CD14-positive monocyte (primary cell): ENCODE data around the gene USP48. TPM values are rescaled to one million over a fixed set of nuclear protein-coding genes. Genes with fewer than 3 reads are reported as not detected.

Experiments used
- DNase-seq, 3 donors: peaks; one replicate each; pipeline ENCODE4 v3.0.0-alpha.2; 2011 to 2022
- H2AFZ ChIP-seq: 2 replicates; pipeline ENCODE4 v1.6.0; 2012; ENCODE audit warnings: mild to moderate bottlenecking, low read depth, low read length, inconsistent platforms; ENCODE audit not compliant: insufficient read depth, poor library complexity, severe bottlenecking
- H3K27ac ChIP-seq, 2 donors: 1 replicate in 1 of 2; 2 replicates in 1 of 2; pipeline ENCODE4 v1.5.1; 2012 to 2013; ENCODE audit warnings: low read length in 2 of 2, control low read depth in 1 of 2, inconsistent platforms in 1 of 2, low read depth in 1 of 2, mild to moderate bottlenecking in 1 of 2
- H3K27me3 ChIP-seq, 2 donors: one replicate each; pipeline versions ENCODE4 v1.6.0 to v1.6.1; 2011 to 2013; ENCODE audit warnings: low read length in 2 of 2; ENCODE audit not compliant: control insufficient read depth in 2 of 2, insufficient read depth in 2 of 2
- H3K36me3 ChIP-seq, 2 donors: replicated peaks in 1 of 2; 1 replicate in 1 of 2; 2 replicates in 1 of 2; pipeline versions ENCODE4 v1.5.1 to v1.6.1; 2012 to 2013; ENCODE audit warnings: low read length in 2 of 2, control low read depth in 1 of 2, inconsistent platforms in 1 of 2, mild to moderate bottlenecking in 1 of 2; ENCODE audit not compliant: insufficient read depth in 2 of 2, control insufficient read depth in 1 of 2
- H3K4me1 ChIP-seq, 2 donors: 1 replicate in 1 of 2; 2 replicates in 1 of 2; pipeline versions ENCODE4 v1.5.1 to v1.6.1; 2012 to 2013; ENCODE audit warnings: low read length in 2 of 2, control low read depth in 1 of 2, inconsistent platforms in 1 of 2, mild to moderate bottlenecking in 1 of 2, moderate library complexity in 1 of 2; ENCODE audit not compliant: insufficient read depth in 2 of 2, control insufficient read depth in 1 of 2
- H3K4me2 ChIP-seq: replicated peaks from 2 replicates; pipeline ENCODE3; 2012; ENCODE audit warnings: low read length, moderate library complexity, mild to moderate bottlenecking; ENCODE audit not compliant: poor library complexity, severe bottlenecking; ENCODE audit errors: extremely low read depth
- H3K4me3 ChIP-seq, 3 experiments: fragments of 200-600 bp in 1 of 3; sonication (generic) in 1 of 3; replicated peaks in 1 of 3; 1 replicate in 2 of 3; 2 replicates in 1 of 3; pipeline ENCODE4 v1.5.1; 2011 to 2013; ENCODE audit warnings: low read length in 3 of 3, mild to moderate bottlenecking in 3 of 3, control low read depth in 2 of 3, low read depth in 2 of 3, inconsistent platforms in 1 of 3, moderate library complexity in 1 of 3
- H3K79me2 ChIP-seq: 2 replicates; pipeline ENCODE4 v1.6.0; 2012; ENCODE audit warnings: mild to moderate bottlenecking, control low read depth, inconsistent platforms, low read length, moderate library complexity; ENCODE audit not compliant: insufficient read depth
- H3K9ac ChIP-seq: 2 replicates; pipeline ENCODE4 v1.6.0; 2017; ENCODE audit warnings: low read length, mild to moderate bottlenecking; ENCODE audit not compliant: insufficient read depth, poor library complexity, severe bottlenecking
- H3K9me3 ChIP-seq, 2 donors: replicated peaks in 1 of 2; 1 replicate in 1 of 2; 2 replicates in 1 of 2; pipeline versions ENCODE4 v1.5.1 to v1.6.1; 2012 to 2013; ENCODE audit warnings: low read length in 2 of 2, control low read depth in 1 of 2; ENCODE audit not compliant: control insufficient read depth in 1 of 2, insufficient read depth in 1 of 2
- H4K20me1 ChIP-seq: 2 replicates; pipeline ENCODE4 v1.6.0; 2012; ENCODE audit warnings: mild to moderate bottlenecking, low read length, control low read depth, moderate library complexity; ENCODE audit not compliant: insufficient read depth
- H3K27ac Mint-ChIP-seq, 7 donors: one replicate each; pipeline ENCODE4 v1.8.0; 2020; ENCODE audit warnings: mild to moderate bottlenecking in 7 of 7, mixed read lengths in 7 of 7, moderate library complexity in 6 of 7, inconsistent platforms in 2 of 7
- H3K27me3 Mint-ChIP-seq, 3 donors: one replicate each; pipeline ENCODE4 v1.8.0; 2021 to 2022; ENCODE audit warnings: low read depth in 3 of 3, mild to moderate bottlenecking in 3 of 3, mixed read lengths in 3 of 3, moderate library complexity in 3 of 3, inconsistent platforms in 1 of 3
- H3K36me3 Mint-ChIP-seq, 2 donors: one replicate each; pipeline ENCODE4 v1.8.0; 2020; ENCODE audit warnings: mixed read lengths in 2 of 2, inconsistent platforms in 1 of 2, mild to moderate bottlenecking in 1 of 2
- H3K4me1 Mint-ChIP-seq: one replicate; pipeline ENCODE4 v1.8.0; 2020; ENCODE audit warnings: mild to moderate bottlenecking, mixed read lengths
- H3K4me3 Mint-ChIP-seq, 2 donors: one replicate each; pipeline ENCODE4 v1.8.0; 2020; ENCODE audit warnings: mild to moderate bottlenecking in 2 of 2, mixed read lengths in 2 of 2, moderate library complexity in 1 of 2
- H3K9me3 Mint-ChIP-seq, 7 donors: one replicate each; pipeline ENCODE4 v1.8.0; 2020 to 2022; ENCODE audit warnings: mixed read lengths in 7 of 7, mild to moderate bottlenecking in 6 of 7, moderate library complexity in 6 of 7, inconsistent platforms in 2 of 7
- CTCF ChIP-seq: fragments of 200-600 bp; IDR thresholded peaks from one replicate; pipeline ENCODE4 v1.8.0; 2022; ENCODE audit warnings: antibody characterized with exemption, mild to moderate bottlenecking
- WGBS: methylation state at CpG from one replicate; pipeline ENCODE4 v1.1.5; 2013; ENCODE audit warnings: missing lambda C conversion rate; ENCODE audit not compliant: insufficient coverage; 5-methylcytosine and 5-hydroxymethylcytosine counted together
- intact Hi-C, 2 donors: fragments of 100-400 bp; cut with micrococcal nuclease; formaldehyde crosslinking; loops; one replicate each; pipeline versions ENCODE4 v1.15.0 to v1.15.1; 2023
- polyA plus RNA-seq, 3 donors: library from polyadenylated mRNA; depleted of rRNA in 1 of 3; unstranded in 2 of 3; stranded (reverse) in 1 of 3; fragments of 300-500 nt in 2 of 3; fragments of >200 nt in 1 of 3; fragmentation: Illumina TruSeq in 2 of 3; gene quantifications; 1 replicate in 2 of 3; 2 replicates in 1 of 3; pipeline ENCODE4 v1.2.3, GENCODE V29; 2012 to 2021

Gene USP48
- polyA plus RNA-seq, 3 donors, result 26.5 to 40.2 (median 34.3) TPM

GRCh38 chr1:21749109-21749508 lies 33.8 kb downstream of the USP48 start:
- H3K27me3 Mint-ChIP-seq, result peaks cover 0 to 2% (median 1%) of the 10 kb centered on the region in 3 donors
- peaks cover 0 to 2% (median 0%) of the 10 kb centered on the region in 7 donors for H3K9me3 Mint-ChIP-seq
- DNase-seq, result no peak
- Histone ChIP-seq H3K4me2 (no peak overlapping the region), H3K27me3 (no peaks in the 10 kb centered on the region), H4K20me1 (peaks cover 12% of the 10 kb centered on the region), H3K9me3 (no peaks in the 10 kb centered on the region), H3K4me3 (no peak overlapping the region), H3K9ac (no peak overlapping the region), H3K79me2 (peaks cover 58% of the 10 kb centered on the region), H3K4me1 (no peaks in the 10 kb centered on the region), H3K36me3 (peaks cover 63 to 95% of the 10 kb centered on the region in 2 donors), H2AFZ (no peak overlapping the region), H3K27ac (peak overlapping the region in 1 of 2 donors; percentile 34)
- H3K4me3 Mint-ChIP-seq, result no peak overlapping the region
- H3K27ac Mint-ChIP-seq, result peak overlapping the region in 5 of 7 donors; percentile 7 to 82 (median 63)
- 90% methylated on average over 2 of the region's 3 CpGs for WGBS
- H3K36me3 Mint-ChIP-seq, result peaks cover 51 to 81% of the 10 kb centered on the region in 2 donors
- H3K4me1 Mint-ChIP-seq, result no peaks in the 10 kb centered on the region
- intact Hi-C loops, result no loop called here
- TF ChIP-seq CTCF, result no peak

- WGBS, result no CpG with 5 or more reads among the region's 2 CpGs
- no peaks in the 10 kb centered on the region for H3K27me3 ChIP-seq
- no peak for DNase-seq
- no peak overlapping the region for H3K27ac ChIP-seq
- no peak overlapping the region for H3K9ac ChIP-seq
- no peak overlapping the region for H3K4me2 ChIP-seq
- TF ChIP-seq CTCF, result no peak
- peak overlapping the region in 1 of 7 donors; percentile 63 for H3K27ac Mint-ChIP-seq
- H3K36me3 ChIP-seq, result peaks cover 43 to 95% of the 10 kb centered on the region in 2 donors
- H2AFZ ChIP-seq, result no peak overlapping the region
- no peak overlapping the region for H3K4me3 Mint-ChIP-seq
- H3K9me3 Mint-ChIP-seq, result peaks cover 0 to 2% (median 0%) of the 10 kb centered on the region in 7 donors
- intact Hi-C loops, result no loop called here
- no peaks in the 10 kb centered on the region for H3K27me3 Mint-ChIP-seq
- no peaks in the 10 kb centered on the region for H3K9me3 ChIP-seq
- peaks cover 43 to 78% of the 10 kb centered on the region in 2 donors for H3K36me3 Mint-ChIP-seq
- no peaks in the 10 kb centered on the region for H3K4me1 ChIP-seq
- no peak overlapping the region for H3K4me3 ChIP-seq
- no peaks in the 10 kb centered on the region for H4K20me1 ChIP-seq
- H3K4me1 Mint-ChIP-seq, result no peaks in the 10 kb centered on the region
- peaks cover 46% of the 10 kb centered on the region for H3K79me2 ChIP-seq
Observed at GRCh38 chr1:21743476-21743875, 39.5 kb downstream of the USP48 start.
